ENCODE data around the gene SLC24A3.

- no peak for TF ChIP-seq POLR2AphosphoS5 (IDR thresholded peaks at IDR 0.05)
- TF ChIP-seq, protein P1, sequence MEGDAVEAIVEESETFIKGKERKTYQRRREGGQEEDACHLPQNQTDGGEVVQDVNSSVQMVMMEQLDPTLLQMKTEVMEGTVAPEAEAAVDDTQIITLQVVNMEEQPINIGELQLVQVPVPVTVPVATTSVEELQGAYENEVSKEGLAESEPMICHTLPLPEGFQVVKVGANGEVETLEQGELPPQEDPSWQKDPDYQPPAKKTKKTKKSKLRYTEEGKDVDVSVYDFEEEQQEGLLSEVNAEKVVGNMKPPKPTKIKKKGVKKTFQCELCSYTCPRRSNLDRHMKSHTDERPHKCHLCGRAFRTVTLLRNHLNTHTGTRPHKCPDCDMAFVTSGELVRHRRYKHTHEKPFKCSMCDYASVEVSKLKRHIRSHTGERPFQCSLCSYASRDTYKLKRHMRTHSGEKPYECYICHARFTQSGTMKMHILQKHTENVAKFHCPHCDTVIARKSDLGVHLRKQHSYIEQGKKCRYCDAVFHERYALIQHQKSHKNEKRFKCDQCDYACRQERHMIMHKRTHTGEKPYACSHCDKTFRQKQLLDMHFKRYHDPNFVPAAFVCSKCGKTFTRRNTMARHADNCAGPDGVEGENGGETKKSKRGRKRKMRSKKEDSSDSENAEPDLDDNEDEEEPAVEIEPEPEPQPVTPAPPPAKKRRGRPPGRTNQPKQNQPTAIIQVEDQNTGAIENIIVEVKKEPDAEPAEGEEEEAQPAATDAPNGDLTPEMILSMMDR (IDR thresholded peaks at IDR 0.05) = no peak
- TF ChIP-seq POLR2A (IDR thresholded peaks at IDR 0.05) = no peak
Observed at GRCh38 chr20:19232997-19233794, 20.8 kb downstream of the SLC24A3 start.

All from upper lobe of left lung (tissue), 4 donors.